DMS 273 (cell line): ENCODE data around the gene CIBAR2.
"Not testable (repeated sequence)": the region's sequence is repeated elsewhere in the genome, so short reads cannot be mapped to it uniquely, and the experiment has no call there.

Experiments used
- DNase-seq: peaks from one replicate; lab custom pipeline; 2025; ENCODE audit not compliant: unreplicated experiment; lab: John Stamatoyannopoulos, UW

The CIBAR2 gene

DNA sequence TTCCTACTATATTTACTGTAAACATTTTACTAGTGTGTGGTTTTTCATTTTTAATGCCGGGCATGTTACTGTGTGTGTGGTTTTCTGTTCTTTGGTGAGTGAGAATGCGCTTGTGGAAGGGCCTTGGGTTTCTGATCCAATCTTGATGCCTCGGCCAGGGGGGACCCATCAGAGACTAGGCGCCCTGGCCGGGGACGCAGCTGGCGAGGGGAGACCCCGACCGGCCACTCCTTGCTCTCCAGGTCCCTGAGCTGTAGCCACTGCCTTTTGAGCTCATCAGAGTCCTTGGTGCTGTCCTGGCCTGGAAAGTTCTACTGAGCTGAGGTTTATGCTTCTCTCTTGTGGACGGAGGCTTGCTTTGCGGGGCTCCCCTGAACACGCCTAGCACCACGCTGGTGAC is 47.2 kb downstream of the CIBAR2 start:
- no peak for DNase-seq

DNA sequence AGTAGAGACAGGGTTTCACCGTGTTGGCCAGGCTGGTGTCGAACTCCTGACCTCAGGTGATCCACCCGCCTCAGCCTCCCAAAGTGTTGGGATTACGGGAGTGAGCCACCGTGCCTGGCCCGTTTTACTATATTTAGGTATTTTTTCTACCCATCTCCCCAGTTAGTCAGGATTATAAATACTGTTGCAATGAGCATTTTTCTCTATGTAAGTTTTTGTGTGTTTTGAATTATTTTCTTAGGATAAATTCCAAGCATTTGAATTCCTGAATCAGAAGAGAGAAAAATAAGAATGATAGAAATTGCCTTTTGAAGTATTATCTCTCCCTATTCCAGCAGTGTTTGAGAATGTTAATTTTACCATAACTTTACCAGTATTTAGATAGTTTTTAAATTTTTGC is 48.1 kb downstream of the CIBAR2 start:
- no peak for DNase-seq

DNA sequence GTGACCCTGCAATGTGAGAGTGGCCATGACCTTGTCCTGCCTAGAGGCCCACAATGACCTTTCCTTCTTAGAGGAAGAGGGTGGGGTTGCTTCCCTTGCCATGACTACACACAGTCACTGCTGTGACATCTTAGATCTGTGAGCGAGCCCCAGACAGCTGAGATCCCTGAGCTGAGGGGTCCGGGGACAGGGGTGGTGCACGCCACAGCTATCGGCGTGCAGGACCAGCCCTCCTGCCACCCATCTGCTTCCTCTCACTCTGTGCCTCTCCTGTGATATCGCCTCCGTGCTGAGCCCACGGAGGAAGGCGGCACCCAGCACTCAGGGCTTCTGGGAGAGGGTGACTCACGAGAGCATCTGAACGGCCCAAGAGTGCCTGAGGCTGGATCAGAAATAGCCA is 49.4 kb downstream of the CIBAR2 start:
- DNase-seq = no peak

DNA sequence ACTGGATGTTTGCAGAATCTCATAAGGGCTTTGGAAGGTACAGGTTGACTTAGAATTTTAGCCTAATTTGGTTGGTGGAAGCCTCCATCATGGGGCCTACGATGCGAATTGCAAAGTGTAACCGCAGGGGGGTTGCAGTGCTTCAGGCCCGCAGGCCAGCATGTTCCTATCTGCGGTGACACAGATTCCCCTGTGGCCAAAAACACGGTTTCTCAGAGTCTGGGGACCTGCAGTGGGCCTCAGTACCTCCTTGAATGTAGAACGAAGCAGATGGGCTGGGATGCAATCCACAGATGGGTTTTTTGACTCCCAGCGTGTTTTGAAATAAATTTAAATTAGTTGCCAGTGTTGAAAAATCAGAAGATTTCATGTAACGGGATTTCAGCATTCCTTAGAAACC is 49.9 kb downstream of the CIBAR2 start:
- DNase-seq = no peak

DNA sequence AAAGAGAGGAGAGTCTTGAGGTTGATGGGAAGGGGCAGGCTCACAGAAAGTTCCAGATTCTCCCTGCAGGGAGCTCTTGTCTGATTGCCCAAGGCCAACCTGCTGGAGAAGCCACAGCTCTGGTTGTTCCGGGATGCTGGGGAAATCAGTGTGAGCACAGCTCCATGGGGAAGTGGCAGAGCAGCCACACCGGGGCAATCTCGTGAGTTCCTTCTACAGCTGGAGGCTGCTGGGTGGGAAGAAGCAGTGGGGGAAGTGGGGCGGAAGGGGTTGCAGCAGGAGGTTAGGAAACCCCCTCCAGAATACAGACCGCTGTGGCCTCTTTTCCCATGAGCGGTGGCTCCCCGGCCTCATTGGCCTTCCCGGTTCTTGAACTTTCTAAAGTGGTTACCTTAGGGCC is 50.7 kb downstream of the CIBAR2 start:
- no peak for DNase-seq

DNA sequence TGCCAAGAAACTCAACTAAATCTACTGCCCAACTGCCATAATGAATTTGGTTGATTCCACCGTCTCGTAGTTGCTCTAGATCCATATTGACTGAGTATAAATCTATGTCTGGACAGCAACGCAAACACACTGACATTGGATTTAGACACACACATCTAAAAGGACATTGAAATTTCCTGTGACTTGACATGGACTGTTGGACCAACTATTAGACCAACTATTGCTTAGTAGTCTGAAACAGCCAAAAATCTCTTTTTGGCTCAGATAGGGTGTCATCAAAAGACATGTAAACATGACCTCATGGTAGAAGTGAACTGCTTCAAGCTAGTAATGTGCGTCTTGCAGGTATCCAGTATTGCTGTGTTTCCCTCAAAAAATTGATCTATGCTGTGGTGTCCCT is 53.4 kb downstream of the CIBAR2 start:
- no peak for DNase-seq

DNA sequence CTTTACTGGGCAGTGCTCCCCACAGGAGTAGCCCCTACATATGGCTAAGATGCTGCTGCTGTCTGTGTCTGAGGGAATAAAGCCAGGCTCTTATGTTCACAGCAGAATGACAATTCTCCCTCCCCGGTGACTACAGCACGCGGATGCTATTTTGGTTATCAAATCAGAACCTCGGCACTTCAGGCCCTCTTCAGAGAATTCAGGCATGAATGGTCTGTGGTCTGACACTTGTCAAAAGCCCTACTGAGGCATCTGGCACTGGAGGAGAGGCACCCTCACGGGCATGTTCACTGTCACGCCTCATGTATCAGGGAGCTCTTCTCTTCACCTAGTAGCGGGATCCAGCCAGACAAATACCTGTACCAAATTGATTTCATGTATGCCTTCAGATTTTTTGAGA is 54.3 kb downstream of the CIBAR2 start:
- DNase-seq = no peak

DNA sequence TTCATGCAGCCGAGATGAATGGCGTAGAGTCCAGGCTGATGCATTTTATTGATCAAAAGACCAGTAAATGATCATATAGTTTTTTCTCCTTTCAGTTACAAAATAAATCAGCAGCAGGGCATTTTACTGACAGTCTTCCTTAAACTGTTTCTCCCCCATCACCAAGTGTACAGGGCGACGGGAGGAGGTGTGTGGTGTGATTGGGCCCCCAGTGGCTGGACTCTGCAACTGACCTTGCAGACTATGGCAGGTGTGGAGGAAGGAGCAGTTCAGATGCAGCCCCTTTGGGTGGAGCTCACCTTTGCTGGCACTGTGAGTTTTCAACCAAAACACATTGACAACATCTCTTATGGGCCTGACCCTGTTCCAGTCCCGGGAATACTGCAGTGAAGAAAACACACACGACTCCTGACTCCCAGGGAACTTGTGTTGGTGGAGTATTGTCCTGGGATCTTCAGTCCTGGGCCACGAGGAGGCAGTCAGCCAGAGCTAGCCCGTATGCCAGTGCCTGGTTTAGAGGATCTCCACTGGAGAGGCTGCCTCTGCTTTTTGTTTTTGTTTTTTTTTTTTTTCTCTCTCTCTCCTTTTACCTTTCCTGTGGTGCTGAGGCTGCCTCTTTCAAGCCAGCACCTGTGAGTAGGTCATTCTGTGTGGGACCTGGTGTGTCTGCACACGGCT is 54.9 kb downstream of the CIBAR2 start:
- DNase-seq = peak; percentile 50

DNA sequence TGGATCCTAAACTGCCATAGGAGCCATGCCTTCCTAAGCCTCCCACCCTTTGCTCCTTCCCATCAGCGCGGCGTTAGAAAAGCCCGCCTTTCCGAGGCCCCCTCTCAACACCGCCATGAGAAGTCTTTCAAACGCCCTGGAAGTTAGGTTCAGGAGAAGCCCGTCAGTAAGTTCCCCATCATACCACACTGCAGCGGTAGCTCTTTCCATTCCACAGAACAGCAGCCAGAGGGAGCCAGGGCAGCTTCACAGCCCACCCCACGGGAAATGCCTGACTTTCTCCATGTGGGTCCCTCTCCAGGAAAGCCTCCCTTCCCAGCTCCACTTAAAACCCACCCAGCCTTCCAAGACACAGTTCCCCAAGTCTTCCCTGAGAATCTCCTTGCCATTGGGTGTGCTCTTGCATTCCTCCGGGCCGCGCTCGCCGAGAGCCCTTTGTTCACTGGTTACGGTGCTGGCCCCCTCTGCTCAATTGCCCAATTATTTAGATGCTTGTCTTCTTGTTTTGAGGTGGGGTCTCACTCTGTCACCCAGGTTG is 56.0 kb downstream of the CIBAR2 start:
- DNase-seq = peak; percentile 32

DNA sequence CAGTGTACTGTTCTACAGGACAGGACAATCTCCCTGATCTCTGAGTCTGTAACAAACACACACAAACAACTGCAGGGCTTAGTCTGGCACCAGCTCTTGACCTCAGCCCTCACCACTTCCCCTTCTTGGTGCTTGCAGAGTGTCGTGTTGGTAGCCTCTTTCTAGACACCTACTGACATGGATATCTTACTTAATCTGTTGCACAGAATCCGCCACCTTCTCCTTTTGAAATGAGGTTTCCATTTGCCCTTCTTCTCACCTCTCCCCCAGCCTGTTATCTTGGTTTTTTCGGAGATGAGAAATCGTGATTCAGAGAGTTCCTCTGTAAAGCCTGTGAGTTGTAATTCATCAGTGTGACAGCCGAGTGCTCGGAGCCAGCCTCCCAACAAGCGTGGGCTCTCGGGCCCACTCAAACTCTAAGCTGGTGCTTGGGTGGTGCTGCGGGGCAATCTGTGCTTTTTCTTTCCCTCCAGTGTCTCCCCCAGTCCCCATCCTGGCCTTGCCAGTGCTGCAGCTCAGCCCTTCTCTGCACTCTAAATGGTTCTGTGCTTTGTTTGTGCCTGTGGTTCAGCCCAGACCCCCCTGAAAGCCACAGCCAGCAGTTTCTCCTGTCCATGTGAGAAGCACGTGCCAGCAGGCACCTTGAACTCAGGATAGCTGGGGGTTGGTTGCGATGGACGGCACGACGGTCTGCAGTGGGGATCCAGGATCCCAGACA is 56.6 kb downstream of the CIBAR2 start:
- no peak for DNase-seq

DNA sequence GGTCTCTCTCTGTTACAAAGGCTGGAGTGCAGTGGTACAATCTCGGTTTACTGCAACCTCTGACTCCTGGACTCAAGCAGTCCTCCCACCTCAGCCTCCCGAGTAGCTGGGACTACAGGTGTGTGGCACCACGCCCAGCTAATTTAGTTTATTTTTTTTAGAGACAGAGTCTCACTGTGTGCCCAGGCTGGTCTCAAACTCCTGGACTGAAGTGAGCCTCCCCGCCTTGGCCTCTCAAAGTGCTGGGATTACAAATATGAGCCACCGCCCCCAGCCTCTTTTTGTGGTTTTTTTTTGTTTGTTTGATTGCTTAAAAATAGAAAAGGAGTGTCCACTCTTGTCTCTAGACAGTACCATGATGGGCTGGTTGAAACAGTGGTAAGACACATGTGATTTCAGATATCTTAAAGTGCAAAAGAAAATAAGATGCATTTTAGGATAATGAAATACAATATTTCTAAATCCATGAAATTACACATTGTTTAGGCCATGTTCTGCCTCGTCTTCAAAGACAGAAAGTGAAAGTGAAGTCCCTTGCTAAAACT is 57.3 kb downstream of the CIBAR2 start:
- DNase-seq = no peak

DNA sequence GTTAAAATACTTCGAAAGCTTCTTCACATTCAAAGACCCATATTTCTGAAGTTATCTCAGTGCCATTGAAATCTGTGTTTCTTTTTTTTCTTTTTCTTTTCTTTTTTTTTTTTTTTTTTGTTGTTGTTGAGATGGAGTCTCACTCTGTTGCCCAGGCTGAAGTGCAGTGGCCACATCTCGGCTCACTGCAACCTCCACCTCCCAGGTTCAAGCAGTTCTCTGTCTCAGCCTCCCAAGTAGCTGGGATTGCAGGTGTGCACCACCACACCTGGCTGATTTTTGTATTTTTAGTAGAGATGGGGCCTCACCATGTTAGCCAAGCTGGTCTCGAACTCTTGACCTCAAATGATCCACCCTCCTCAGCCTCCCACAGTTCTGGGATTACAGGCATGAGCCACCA is 58.0 kb downstream of the CIBAR2 start:
- not testable (repeated sequence) for DNase-seq

DNA sequence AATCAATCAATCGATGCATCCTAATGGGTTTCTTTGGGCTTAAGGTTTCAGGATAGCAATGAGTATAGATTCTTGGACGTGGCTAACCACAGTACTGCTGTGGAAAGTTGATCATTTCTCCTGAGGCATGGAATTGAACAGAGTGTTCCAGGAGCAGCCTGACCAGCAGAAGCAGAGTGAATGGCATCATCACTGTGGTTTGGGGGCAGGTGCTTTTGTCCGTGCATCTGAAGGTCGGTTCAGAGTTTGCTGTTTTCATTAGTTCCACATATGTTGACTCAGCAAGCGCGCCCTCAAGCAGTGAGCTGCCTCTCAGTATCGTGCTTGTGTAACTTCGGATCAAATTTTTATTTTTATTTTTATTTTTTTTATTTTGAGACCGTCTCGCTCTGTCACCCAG is 59.7 kb downstream of the CIBAR2 start:
- DNase-seq = no peak

DNA sequence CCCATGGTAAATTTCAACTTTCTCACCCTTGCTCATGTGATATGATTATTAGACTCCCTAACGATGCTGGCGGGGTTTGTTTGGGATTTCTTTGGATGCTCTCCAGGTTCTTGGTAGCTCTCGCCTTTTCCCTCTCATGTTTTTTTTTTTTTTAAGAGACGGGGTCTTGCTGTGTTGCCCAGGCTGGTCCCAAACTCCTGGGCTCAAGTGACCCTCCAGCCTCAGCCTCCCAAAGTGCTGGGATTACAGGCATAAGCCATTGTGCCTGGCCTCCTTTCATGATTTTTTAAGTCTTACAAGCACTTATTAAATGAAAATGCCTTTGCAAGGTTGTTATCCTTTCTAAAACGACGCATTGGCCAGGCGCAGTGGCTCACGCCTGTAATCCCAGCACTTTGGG is 60.6 kb downstream of the CIBAR2 start:
- no peak for DNase-seq

DNA sequence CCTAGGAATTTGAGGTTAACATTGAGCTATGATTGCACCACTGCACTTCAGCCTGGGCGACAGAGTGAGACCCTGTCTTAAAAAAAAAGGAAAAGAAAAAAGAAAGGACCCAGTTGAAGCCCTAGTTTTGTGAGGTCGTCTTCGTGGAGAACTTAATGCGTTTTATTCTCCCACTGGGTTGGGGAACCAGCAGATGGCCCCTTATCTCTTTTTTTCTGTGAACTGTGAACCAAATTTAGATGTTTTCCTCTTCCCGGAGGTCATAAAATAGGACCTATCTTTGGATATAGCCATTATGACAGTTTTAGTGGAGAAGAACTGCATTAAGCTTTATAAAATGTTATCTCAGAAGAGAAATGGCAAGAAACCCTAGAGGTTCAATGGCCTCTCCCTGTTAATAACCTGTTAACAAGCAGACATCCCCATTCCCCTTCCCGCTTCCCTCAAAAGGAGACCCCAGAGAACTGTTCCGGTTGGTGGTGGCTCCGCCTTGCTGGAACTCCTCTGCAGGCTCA is 61.1 kb downstream of the CIBAR2 start:
- DNase-seq = no peak

DNA sequence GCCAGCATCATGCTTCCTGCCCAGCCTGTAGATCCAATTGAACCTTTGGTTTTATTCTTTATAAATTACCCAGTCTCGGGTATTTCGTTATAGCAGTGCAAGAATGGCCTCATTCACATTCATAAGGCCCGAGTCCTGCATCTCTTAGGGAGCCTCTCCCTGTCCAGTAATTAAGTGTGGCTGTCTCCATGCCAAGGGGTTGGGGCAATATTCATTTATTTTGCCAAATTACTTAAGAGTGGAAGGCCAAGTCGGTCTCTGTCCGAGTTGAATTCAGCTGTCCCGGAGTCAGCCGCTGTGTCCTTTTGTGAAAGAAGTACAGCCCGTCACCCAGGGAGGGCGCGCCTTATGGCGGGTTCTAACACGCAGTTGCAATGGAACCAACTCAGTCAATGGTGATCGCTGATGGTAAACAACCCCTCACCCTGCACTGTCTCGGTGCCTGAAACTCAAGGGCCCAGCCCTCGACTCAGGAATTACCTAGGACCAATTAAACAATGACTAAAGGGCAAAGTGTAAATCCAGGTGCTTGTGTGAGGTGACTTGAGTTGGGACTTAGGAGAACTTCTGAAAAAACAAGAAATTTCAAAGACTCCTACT is 62.5 kb downstream of the CIBAR2 start:
- DNase-seq = no peak

DNA sequence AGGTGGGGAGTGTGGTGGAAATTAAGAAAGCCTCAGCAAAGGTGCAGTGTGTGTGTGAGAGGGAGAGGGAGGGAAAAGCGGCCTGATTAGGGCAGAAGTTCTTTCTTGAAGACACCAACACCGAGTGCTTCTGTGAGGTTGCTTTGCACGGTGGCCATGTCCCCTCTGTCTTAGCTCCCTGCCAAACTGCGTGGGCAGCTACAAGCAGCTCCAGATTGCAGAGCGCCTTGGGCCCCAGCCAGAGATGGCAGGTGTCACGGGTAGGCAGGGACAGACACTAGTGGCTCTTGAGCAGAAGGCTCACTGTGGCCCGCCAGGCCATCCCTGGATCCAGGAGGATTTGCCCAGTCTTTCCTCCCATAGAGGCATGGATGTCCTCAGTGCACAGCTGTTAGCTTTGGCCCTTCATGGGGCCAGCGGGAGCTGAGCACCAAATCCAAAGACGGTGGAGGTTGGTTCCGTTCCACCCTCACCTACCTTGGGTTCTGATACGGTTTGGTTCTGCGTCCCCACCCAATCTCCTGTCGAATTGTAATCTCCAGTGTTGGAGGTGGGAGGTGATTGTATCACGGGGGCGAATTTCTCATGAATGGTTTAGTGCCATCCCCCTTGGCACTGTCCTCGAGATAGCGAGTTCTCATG is 63.2 kb downstream of the CIBAR2 start:
- peak; percentile 73 for DNase-seq
